GM12872 (cell line): ENCODE measurements around the gene ZNF630.

ENCODE experiments used
- CTCF ChIP-seq: IDR thresholded peaks from 3 replicates; pipeline ENCODE4 v1.5.1; 2011; ENCODE audit warnings: low read depth, mild to moderate bottlenecking, low read length, moderate library complexity; ENCODE audit not compliant: insufficient read depth

Gene ZNF630

DNA sequence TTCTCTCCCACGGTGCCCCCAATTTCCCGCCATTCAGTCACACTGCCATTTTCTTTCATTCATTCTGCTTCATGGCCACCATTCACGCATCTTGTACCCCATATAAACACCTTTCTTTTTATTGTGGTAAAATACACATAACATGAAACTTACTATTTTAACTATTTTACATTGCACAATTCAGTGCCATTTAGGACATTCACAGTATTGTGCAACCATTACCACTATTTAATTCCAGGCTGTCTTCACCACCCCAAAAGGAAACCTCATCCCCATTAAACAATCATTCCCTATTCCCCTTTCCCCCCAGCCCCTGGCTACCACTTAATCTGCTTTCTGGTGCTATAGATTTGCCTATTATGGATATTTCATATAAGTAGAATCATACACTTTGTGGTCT is 48.7 kb downstream of the ZNF630 start:
- TF ChIP-seq CTCF = no peak

- TF ChIP-seq CTCF = no peak
Measured at GRCh38 chrX:48022100-48022499, 49.3 kb downstream of the ZNF630 start.

- TF ChIP-seq CTCF = no peak
Measured at GRCh38 chrX:48021026-48021900, 50.2 kb downstream of the ZNF630 start.
